ENCODE results near the gene CSNK1E. TPM values are rescaled to one million over a fixed set of nuclear protein-coding genes. Genes with fewer than 3 reads are reported as not detected.
"Not testable (repeated sequence)": the region's sequence is repeated elsewhere in the genome, so short reads cannot be mapped to it uniquely, and the experiment has no call there.

Gene CSNK1E
- total and polyA plus RNA-seq, 10 of the 15 experiments (the other 5 are each of a cell fraction or from before 2014, with no cell fraction given) = 5.9 to 107 (median 64.9) TPM

DNA sequence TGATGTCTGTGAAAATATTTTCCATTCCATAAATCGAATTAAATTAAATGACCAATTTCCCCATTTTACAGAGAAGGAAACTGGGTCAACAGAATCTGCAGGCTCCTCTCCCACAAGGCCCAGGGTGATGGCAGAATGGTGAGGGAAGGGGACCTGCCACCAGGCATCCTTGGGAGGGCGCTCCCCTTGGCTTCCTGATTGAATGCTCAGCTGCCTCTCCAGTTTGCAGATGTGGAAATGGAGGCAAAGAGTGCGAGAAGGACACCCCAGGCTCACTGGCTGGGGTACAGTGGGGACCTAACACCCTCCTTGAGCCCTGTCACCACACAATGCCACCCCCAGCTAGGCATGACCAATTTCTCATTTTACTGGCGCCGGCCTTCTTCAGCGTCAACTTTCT, 28.5 kb upstream of the CSNK1E start:
- H4K20me1 ChIP-seq (ENCODE audit: control insufficient read depth, insufficient read depth) = no peaks in the 10 kb centered on the region
- H3K27me3 ChIP-seq (replicated peaks in 1 of 2; ENCODE audit: control insufficient read depth in 2 of 2, insufficient read depth in 2 of 2, low read length in 1 of 2) = no peaks in the 10 kb centered on the region
- H3K27ac ChIP-seq (ENCODE audit: control insufficient read depth, insufficient read depth) = no peak overlapping the region
- intact Hi-C loops (cut with micrococcal nuclease; ENCODE audit: unreplicated experiment) (no loop called here), in situ Hi-C loops (cut with MboI) (no loop called here)
- H3K9ac ChIP-seq (ENCODE audit: control insufficient read depth, insufficient read depth, low read length) = no peak overlapping the region
- FAIRE-seq = no peak
- H3K79me2 ChIP-seq (ENCODE audit: control insufficient read depth, insufficient read depth, low read length) = no peaks in the 10 kb centered on the region
- H3K9me3 ChIP-seq (replicated peaks; ENCODE audit: control insufficient read depth, insufficient read depth, low read length) = no peaks in the 10 kb centered on the region
- no peak for ATAC-seq
- no peak overlapping the region for H3K4me3 ChIP-seq
- no peak overlapping the region for H3K4me2 ChIP-seq (ENCODE audit: control insufficient read depth, insufficient read depth)
- ChIA-PET RAD21 (ENCODE audit: unreplicated experiment) (interaction anchor here (1.2 kb wide), 1 partner anchor 291 kb away, joined by 3 read pairs; no protein-coding TSS in a partner anchor), SMC1A (ENCODE audit: uncharacterized antibody, unreplicated experiment) (no interaction called here), POLR2A (interaction anchor here (0.7 kb wide), 1 partner anchor 80 kb away, joined by 3 read pairs; no protein-coding TSS in a partner anchor), CTCF (interaction anchor here (1.2 kb wide), 1 partner anchor 40 kb away, joined by 3 read pairs; no protein-coding TSS in a partner anchor)
- no peak for DNase-seq (ENCODE audit: low read depth, low spot score)
- H2AFZ ChIP-seq (ENCODE audit: control insufficient read depth, low read depth, low read length) = no peak overlapping the region
- 0 out of 4 replicates have a peak, but pooled peaks cover 0 to 2% of the 10 kb centered on the region in 2 experiments for H3K36me3 ChIP-seq (ENCODE audit: control insufficient read depth in 2 of 2, insufficient read depth in 2 of 2, low read length in 1 of 2)
- no peaks in the 10 kb centered on the region for H3K4me1 ChIP-seq (ENCODE audit: control insufficient read depth, insufficient read depth, low read length)
- WGBS (ENCODE audit: insufficient coverage, insufficient replicate concordance, low lambda C conversion rate, missing lambda C conversion rate) = 94% methylated on average over 6 of the region's 6 CpGs
- TF ChIP-seq FOXM1 (IDR thresholded peaks at IDR 0.05; ENCODE audit: low read depth, low read length) (no peak), NRF1 (conservative IDR thresholded peaks at IDR 0.05; ENCODE audit: low read depth, low read length) (no peak)
- TF ChIP-seq, protein P1, sequence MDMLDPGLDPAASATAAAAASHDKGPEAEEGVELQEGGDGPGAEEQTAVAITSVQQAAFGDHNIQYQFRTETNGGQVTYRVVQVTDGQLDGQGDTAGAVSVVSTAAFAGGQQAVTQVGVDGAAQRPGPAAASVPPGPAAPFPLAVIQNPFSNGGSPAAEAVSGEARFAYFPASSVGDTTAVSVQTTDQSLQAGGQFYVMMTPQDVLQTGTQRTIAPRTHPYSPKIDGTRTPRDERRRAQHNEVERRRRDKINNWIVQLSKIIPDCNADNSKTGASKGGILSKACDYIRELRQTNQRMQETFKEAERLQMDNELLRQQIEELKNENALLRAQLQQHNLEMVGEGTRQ (IDR thresholded peaks at IDR 0.05; ENCODE audit: borderline replicate concordance, low read depth, low read length) = no peak
- no TSS peak for BruUV-seq (replicated peaks)

DNA sequence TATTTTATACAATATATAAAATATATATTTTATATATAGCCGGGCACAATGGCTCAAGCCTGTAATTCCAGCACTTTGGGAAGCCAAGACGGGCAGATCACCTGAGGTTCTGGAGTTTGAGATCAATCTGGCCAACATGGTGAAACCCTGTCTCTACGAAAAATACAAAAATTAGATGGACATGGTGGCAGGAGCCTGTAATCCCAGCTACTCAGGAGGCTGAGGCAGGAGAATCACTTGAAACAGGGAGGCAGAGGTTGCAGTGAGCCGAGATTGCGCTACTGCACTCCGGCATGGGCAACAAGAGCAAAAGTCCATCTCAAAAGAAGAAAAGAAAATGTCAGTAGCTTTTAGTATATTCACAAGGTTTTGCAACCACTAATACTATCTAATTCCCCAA, 22.7 kb upstream of the CSNK1E start:
- H3K79me2 ChIP-seq (ENCODE audit: control insufficient read depth, insufficient read depth, low read length); in situ Hi-C loops (cut with MboI); POLR2A ChIA-PET; DNase-seq (ENCODE audit: low read depth, low spot score); H3K36me3 ChIP-seq (ENCODE audit: control insufficient read depth in 2 of 2, insufficient read depth in 2 of 2, low read length in 1 of 2); SMC1A ChIA-PET (ENCODE audit: uncharacterized antibody, unreplicated experiment); H2AFZ ChIP-seq (ENCODE audit: control insufficient read depth, low read depth, low read length); ATAC-seq; H3K27me3 ChIP-seq (replicated peaks in 1 of 2; ENCODE audit: control insufficient read depth in 2 of 2, insufficient read depth in 2 of 2, low read length in 1 of 2); H3K4me3 ChIP-seq; H3K4me1 ChIP-seq (ENCODE audit: control insufficient read depth, insufficient read depth, low read length); H3K27ac ChIP-seq (ENCODE audit: control insufficient read depth, insufficient read depth); H3K9ac ChIP-seq (ENCODE audit: control insufficient read depth, insufficient read depth, low read length); H3K9me3 ChIP-seq (replicated peaks; ENCODE audit: control insufficient read depth, insufficient read depth, low read length); H4K20me1 ChIP-seq (ENCODE audit: control insufficient read depth, insufficient read depth); H3K4me2 ChIP-seq (ENCODE audit: control insufficient read depth, insufficient read depth); intact Hi-C loops (cut with micrococcal nuclease; ENCODE audit: unreplicated experiment); FAIRE-seq; BruUV-seq (replicated peaks): not testable (repeated sequence)
- ChIA-PET RAD21 (ENCODE audit: unreplicated experiment) (interaction anchor here (0.7 to 0.8 kb wide), 2 partner anchors 35 to 288 kb away, joined by 3 read pairs; no protein-coding TSS in a partner anchor), CTCF (interaction anchor here (0.8 to 1.2 kb wide), 2 partner anchors 239 to 288 kb away, joined by 3 read pairs; no protein-coding TSS in a partner anchor)
- 72% methylated on average over 6 of the region's 6 CpGs for WGBS (ENCODE audit: insufficient coverage, insufficient replicate concordance, low lambda C conversion rate, missing lambda C conversion rate)
